ENCODE data around the gene HNRNPF.

- TF ChIP-seq POLR2A (IDR thresholded peaks at IDR 0.05; ENCODE audit: low read length) (no peak), SMC3 (IDR thresholded peaks at IDR 0.05) (no peak), CTCF (IDR thresholded peaks at IDR 0.05) (no peak), BCL3 (IDR thresholded peaks at IDR 0.05) (no peak), MAZ (IDR thresholded peaks at IDR 0.05; ENCODE audit: borderline replicate concordance, low read depth, low read length) (no peak), REST (IDR thresholded peaks at IDR 0.05) (no peak), CEBPB (IDR thresholded peaks at IDR 0.05) (no peak), CHD2 (IDR thresholded peaks at IDR 0.05; ENCODE audit: low read length, partially characterized antibody) (no peak), RCOR1 (IDR thresholded peaks at IDR 0.05; ENCODE audit: low read depth, low read length) (no peak), RAD21 (conservative IDR thresholded peaks at IDR 0.05 in 1 of 2, IDR thresholded peaks at IDR 0.05 in 1 of 2) (no peak), KDM1A (IDR thresholded peaks at IDR 0.05; ENCODE audit: low read depth) (no peak), NPAS2 (CRISPR knock-in tag; IDR thresholded peaks at IDR 0.05; ENCODE audit: borderline replicate concordance) (no peak), E2F6 (IDR thresholded peaks at IDR 0.05; ENCODE audit: borderline replicate concordance, low read depth) (no peak)
Measured at GRCh38 chr10:43389867-43390266, 19.1 kb downstream of the HNRNPF start.

All from A549 (cell line).